PC-3 (cell line): Measurements from ENCODE around the gene GGCX. TPM values are rescaled to one million over a fixed set of nuclear protein-coding genes. Genes with fewer than 3 reads are reported as not detected.

Experiments
- ATAC-seq: fragments of 200-7000 bp; cut with Tn5 transposase; 2 replicates; pipeline ENCODE4 v1.9.1; 2020; ENCODE audit warnings: mild to moderate bottlenecking, moderate library complexity
- BruUV-seq: library from RNA; stranded (reverse); fragments of 400-500 nt; replicated peaks from 2 replicates; lab custom pipeline; 2021; lab: Mats Ljungman, UMichigan
- CTCF ChIA-PET: fragments of 300-600 bp; sonication (Branson Sonifier 250); formaldehyde crosslinking; loops from one replicate; lab custom pipeline; 2022; ENCODE audit warnings: antibody characterized with exemption; lab: Charles Lee
- POLR2A ChIA-PET: fragments of 300-600 bp; sonication (Branson Sonifier 250); formaldehyde crosslinking; loops from one replicate; lab custom pipeline; 2022; ENCODE audit warnings: antibody characterized with exemption; ENCODE audit not compliant: unreplicated experiment; lab: Charles Lee
- DNase-seq: peaks from one replicate; pipeline ENCODE4 v3.0.0-alpha.2; 2015
- H2AFZ ChIP-seq: fragments of 300-600 bp; sonication (generic); 2 replicates; pipeline ENCODE4 v1.6.0; 2016; ENCODE audit warnings: antibody characterized with exemption, low read length
- H3F3A ChIP-seq: fragments of 300-600 bp; sonication (generic); one replicate; pipeline ENCODE4 v1.6.0; 2017; ENCODE audit warnings: antibody characterized with exemption, low read length, control low read depth, mild to moderate bottlenecking; ENCODE audit not compliant: unreplicated experiment
- H3K27ac ChIP-seq: fragments of 300-600 bp; sonication (generic); 2 replicates; pipeline ENCODE4 v1.5.1; 2016; ENCODE audit warnings: mild to moderate bottlenecking, low read length
- H3K27me3 ChIP-seq: fragments of 300-600 bp; sonication (generic); 2 replicates; pipeline ENCODE4 v1.6.1; 2016; ENCODE audit warnings: low read length, mixed read lengths
- H3K36me3 ChIP-seq: fragments of 300-600 bp; sonication (generic); 2 replicates; pipeline ENCODE4 v1.6.1; 2016; ENCODE audit warnings: low read depth, mixed run types, low read length, mixed read lengths
- H3K4me1 ChIP-seq: fragments of 300-600 bp; sonication (generic); 2 replicates; pipeline ENCODE4 v1.5.1; 2016; ENCODE audit warnings: low read length; ENCODE audit not compliant: insufficient read depth
- H3K4me2 ChIP-seq: fragments of 300-600 bp; sonication (generic); 2 replicates; pipeline ENCODE4 v1.6.0; 2016; ENCODE audit warnings: low read length
- H3K4me3 ChIP-seq: fragments of 300-600 bp; sonication (generic); 2 replicates; pipeline ENCODE4 v1.5.1; 2016; ENCODE audit warnings: mild to moderate bottlenecking, low read length, mixed read lengths
- H3K79me2 ChIP-seq: fragments of 300-600 bp; sonication (generic); 2 replicates; pipeline ENCODE4 v1.6.1; 2017; ENCODE audit warnings: low read length, mixed read lengths
- H3K9ac ChIP-seq: fragments of 300-600 bp; sonication (generic); 2 replicates; pipeline ENCODE4 v1.6.0; 2016; ENCODE audit warnings: mild to moderate bottlenecking, low read length
- H3K9me2 ChIP-seq: fragments of 300-600 bp; sonication (generic); replicated peaks from 2 replicates; pipeline ENCODE4 v1.6.1; 2016; ENCODE audit warnings: mixed run types, low read length, mixed read lengths
- H3K9me3 ChIP-seq: fragments of 300-600 bp; sonication (generic); 2 replicates; pipeline ENCODE4 v1.6.1; 2016; ENCODE audit warnings: low read length, mixed read lengths
- H4K20me1 ChIP-seq: fragments of 300-600 bp; sonication (generic); 2 replicates; pipeline ENCODE4 v1.6.1; 2016; ENCODE audit warnings: low read length, mixed read lengths
- EZH2 ChIP-seq: fragments of 300-600 bp; sonication (generic); IDR thresholded peaks from one replicate; pipeline ENCODE4 v1.6.1; 2017; ENCODE audit warnings: antibody characterized with exemption, mild to moderate bottlenecking, low read length; ENCODE audit not compliant: unreplicated experiment
- EZH2phosphoT487 ChIP-seq: fragments of 300-600 bp; sonication (generic); IDR thresholded peaks from 2 replicates; pipeline ENCODE4 v1.6.1; 2018; ENCODE audit warnings: mild to moderate bottlenecking, antibody characterized with exemption, low read length, borderline replicate concordance
- intact Hi-C: fragments of 100-400 bp; cut with micrococcal nuclease; formaldehyde crosslinking; loops from 2 replicates; pipeline ENCODE4 v1.9.0; 2023
- total RNA-seq: library from RNA; depleted of rRNA; stranded (reverse); fragments of >200 nt; gene quantifications from 2 replicates; pipeline ENCODE4 v1.2.3, GENCODE V29; 2014
- TF ChIP-seq, protein P1 (sequence below): fragments of 300-600 bp; sonication (generic); conservative IDR thresholded peaks from 2 replicates; pipeline ENCODE4 v1.5.1; 2017; ENCODE audit warnings: antibody characterized with exemption, low read depth, mild to moderate bottlenecking, low read length

GGCX gene
- total RNA-seq, 1 experiment from 2014 or later, result 46.7 TPM

DNA sequence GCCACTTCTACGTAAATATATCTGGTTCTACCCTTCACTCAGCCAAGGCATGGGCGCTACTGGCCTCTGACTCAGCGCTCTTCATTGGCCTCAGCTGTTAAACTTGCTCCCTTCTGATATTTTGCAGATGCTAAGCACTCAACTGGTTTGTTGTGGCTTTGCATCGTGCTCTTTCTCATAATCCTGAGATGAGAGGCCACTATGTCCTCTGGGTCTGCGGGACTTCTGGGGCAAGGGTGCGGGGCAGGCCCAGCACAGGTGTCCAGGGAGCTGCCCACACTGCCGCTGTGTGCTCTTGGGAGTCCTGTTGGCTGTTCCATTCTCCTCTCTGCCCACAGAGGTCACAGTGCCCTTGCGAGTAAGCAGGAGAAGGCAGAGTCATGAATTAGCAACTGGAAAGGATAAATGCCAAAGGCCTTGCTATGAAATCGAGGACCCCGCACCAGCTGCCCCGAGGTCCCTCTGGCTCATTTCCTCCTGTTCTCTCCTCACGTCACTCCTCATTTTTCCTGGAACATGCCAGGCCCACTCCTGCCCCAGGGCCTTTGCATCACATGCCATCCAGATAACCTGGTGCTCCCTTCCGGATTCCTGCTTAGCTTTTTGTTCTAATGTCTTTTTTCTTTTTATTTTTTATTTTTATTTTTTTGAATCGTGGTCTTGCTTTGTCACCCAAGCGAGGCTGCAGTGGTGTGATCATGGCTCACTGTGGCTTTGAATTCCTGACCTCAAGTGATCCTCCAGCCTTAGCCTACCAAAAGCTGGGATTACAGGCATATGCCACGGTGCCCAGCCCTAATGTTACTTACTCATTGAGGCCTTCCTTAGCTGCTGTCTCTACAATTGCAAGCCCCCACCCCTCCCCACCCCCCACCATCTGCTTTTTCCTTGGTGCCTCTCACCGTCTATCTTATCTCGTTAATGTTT, 57.2 kb downstream of the GGCX start:
- ChIA-PET POLR2A (interaction anchor here (0.5 to 1.8 kb wide), 7 partner anchors 13 to 91 kb away, joined by 3 to 27 read pairs (median 3); partner anchors contain the start of genes MAT2A and RNF181), CTCF (no interaction called here)
- peaks cover 8% of the 10 kb centered on the region for H3F3A ChIP-seq
- peaks cover 49% of the 10 kb centered on the region for H3K4me1 ChIP-seq
- BruUV-seq, result no TSS peak
- peak overlapping the region; percentile 6 for H3K4me2 ChIP-seq
- peak overlapping the region; percentile 89 for H3K27ac ChIP-seq
- TF ChIP-seq EZH2, result no peak
- TF ChIP-seq, protein P1, sequence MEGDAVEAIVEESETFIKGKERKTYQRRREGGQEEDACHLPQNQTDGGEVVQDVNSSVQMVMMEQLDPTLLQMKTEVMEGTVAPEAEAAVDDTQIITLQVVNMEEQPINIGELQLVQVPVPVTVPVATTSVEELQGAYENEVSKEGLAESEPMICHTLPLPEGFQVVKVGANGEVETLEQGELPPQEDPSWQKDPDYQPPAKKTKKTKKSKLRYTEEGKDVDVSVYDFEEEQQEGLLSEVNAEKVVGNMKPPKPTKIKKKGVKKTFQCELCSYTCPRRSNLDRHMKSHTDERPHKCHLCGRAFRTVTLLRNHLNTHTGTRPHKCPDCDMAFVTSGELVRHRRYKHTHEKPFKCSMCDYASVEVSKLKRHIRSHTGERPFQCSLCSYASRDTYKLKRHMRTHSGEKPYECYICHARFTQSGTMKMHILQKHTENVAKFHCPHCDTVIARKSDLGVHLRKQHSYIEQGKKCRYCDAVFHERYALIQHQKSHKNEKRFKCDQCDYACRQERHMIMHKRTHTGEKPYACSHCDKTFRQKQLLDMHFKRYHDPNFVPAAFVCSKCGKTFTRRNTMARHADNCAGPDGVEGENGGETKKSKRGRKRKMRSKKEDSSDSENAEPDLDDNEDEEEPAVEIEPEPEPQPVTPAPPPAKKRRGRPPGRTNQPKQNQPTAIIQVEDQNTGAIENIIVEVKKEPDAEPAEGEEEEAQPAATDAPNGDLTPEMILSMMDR, result no peak
- TF ChIP-seq EZH2phosphoT487, result no peak
- peak; percentile 58 for DNase-seq
- no peaks in the 10 kb centered on the region for H3K9me2 ChIP-seq
- H3K4me3 ChIP-seq, result no peak overlapping the region
- no peaks in the 10 kb centered on the region for H3K9me3 ChIP-seq
- intact Hi-C loops, result no loop called here
- peak overlapping the region; percentile 50 for H3K9ac ChIP-seq
- H3K36me3 ChIP-seq, result no peaks in the 10 kb centered on the region
- peaks cover 7% of the 10 kb centered on the region for H3K79me2 ChIP-seq
- H3K27me3 ChIP-seq, result no peaks in the 10 kb centered on the region
- peak; percentile 6 for ATAC-seq
- no peak overlapping the region for H2AFZ ChIP-seq
- H4K20me1 ChIP-seq, result no peaks in the 10 kb centered on the region

DNA sequence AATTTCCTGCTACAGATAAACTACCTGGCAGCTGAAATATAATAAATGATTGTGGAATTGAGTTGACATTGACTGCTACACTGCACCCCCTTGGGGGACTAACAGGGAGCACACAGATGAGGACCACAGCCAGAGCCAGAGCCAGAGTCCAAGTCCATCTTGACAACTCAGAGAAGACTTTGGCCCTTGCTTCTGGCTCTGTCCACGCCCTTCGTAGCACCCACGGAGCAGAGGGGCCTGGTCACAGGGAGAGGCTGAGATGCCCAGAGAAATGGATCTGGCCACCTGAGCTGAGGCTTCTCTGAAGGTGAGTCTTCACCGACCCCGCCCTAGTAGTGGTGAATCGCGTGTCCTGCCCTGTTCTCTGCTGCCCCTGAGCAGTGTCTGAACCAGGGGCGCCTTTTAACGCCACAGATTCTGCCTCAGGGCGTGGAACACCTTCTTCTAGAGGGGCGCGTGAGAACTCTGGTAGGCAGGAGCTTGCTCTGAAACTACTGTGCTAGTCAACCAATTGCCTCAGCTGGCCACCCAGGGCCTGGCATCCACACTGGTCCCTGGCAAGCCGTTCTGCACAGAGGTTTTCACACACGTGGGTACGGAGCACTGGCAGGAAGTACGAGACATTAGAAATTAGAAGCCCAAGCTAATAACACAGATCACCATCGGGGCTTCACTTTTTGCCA, 58.0 kb downstream of the GGCX start:
- ChIA-PET CTCF (no interaction called here), POLR2A (no interaction called here)
- intact Hi-C loops, result no loop called here
- no peaks in the 10 kb centered on the region for H3K9me3 ChIP-seq
- DNase-seq (peak; percentile 65), ATAC-seq (peak; percentile 1; the same call in 1 of the 2 replicates)
- H3F3A ChIP-seq, result peaks cover 8% of the 10 kb centered on the region
- peaks cover 55% of the 10 kb centered on the region for H3K4me1 ChIP-seq
- H3K4me3 ChIP-seq, result no peak overlapping the region
- peak overlapping the region; percentile 6 for H3K4me2 ChIP-seq
- H3K27me3 ChIP-seq, result no peaks in the 10 kb centered on the region
- H3K9me2 ChIP-seq, result no peaks in the 10 kb centered on the region
- TF ChIP-seq, protein P1, result 0 out of 2 replicates have a peak, but pooled peaks have one; percentile 18
- no peak for TF ChIP-seq EZH2
- no peak for TF ChIP-seq EZH2phosphoT487
- H3K27ac ChIP-seq, result peak overlapping the region; percentile 89
- H2AFZ ChIP-seq, result no peak overlapping the region
- H4K20me1 ChIP-seq, result no peaks in the 10 kb centered on the region
- no TSS peak for BruUV-seq
- no peaks in the 10 kb centered on the region for H3K36me3 ChIP-seq
- peak overlapping the region; percentile 50 for H3K9ac ChIP-seq
- peaks cover 7% of the 10 kb centered on the region for H3K79me2 ChIP-seq
